Neural cell (in vitro differentiated cells): Measurements from ENCODE around the gene DNAJC28. TPM values are rescaled to one million over a fixed set of nuclear protein-coding genes. Genes with fewer than 3 reads are reported as not detected.

Source experiments
- H2AFZ ChIP-seq: fragments of 200-600, 300-800 bp; sonication (generic), shearing (Covaris generic); 2 replicates; pipeline ENCODE4 v1.6.0; 2014; ENCODE audit warnings: low read depth, mild to moderate bottlenecking, antibody characterized with exemption, low read length, moderate library complexity
- H3F3A ChIP-seq: fragments of 200-600 bp; shearing (Covaris generic); 2 replicates; pipeline ENCODE4 v1.6.1; 2016; ENCODE audit warnings: mild to moderate bottlenecking, moderate library complexity, mixed read lengths, antibody characterized with exemption, low read length; ENCODE audit not compliant: insufficient read depth, poor library complexity, severe bottlenecking
- H3K27ac ChIP-seq: fragments of 200-600, 300-800 bp; sonication (generic), shearing (Covaris generic); 2 replicates; pipeline ENCODE4 v1.5.1; 2014; ENCODE audit warnings: mild to moderate bottlenecking, low read length, moderate library complexity
- H3K27me3 ChIP-seq: fragments of 300-800, 200-600 bp; sonication (generic), shearing (Covaris generic); 2 replicates; pipeline ENCODE4 v1.6.0; 2014; ENCODE audit warnings: mild to moderate bottlenecking, low read depth, low read length, moderate library complexity; ENCODE audit not compliant: insufficient read depth
- H3K36me3 ChIP-seq: fragments of 300-800, 200-600 bp; sonication (generic), shearing (Covaris generic); 2 replicates; pipeline ENCODE4 v1.5.1; 2014; ENCODE audit warnings: mild to moderate bottlenecking, antibody characterized with exemption, low read length, moderate library complexity; ENCODE audit not compliant: insufficient read depth
- H3K4me2 ChIP-seq: fragments of 300-800, 200-600 bp; sonication (generic), shearing (Covaris generic); 2 replicates; pipeline ENCODE4 v1.6.0; 2014; ENCODE audit warnings: mild to moderate bottlenecking, low read length
- H3K4me3 ChIP-seq: fragments of 300-800, 200-600 bp; sonication (generic), shearing (Covaris generic); 2 replicates; pipeline ENCODE4 v1.5.1; 2014; ENCODE audit warnings: mild to moderate bottlenecking, low read length, moderate library complexity
- H3K79me2 ChIP-seq: fragments of 200-600 bp; shearing (Covaris generic); replicated peaks from 2 replicates; pipeline ENCODE4 v1.6.0; 2014; ENCODE audit warnings: mild to moderate bottlenecking, low read length, moderate library complexity; ENCODE audit not compliant: insufficient read depth
- H3K9ac ChIP-seq: fragments of 300-800, 200-600 bp; sonication (generic), shearing (Covaris generic); 2 replicates; pipeline ENCODE4 v1.6.1; 2016; ENCODE audit warnings: mild to moderate bottlenecking, low read length, mixed read lengths
- H3K9me2 ChIP-seq: fragments of 200-600 bp; shearing (Covaris generic); 2 replicates; pipeline ENCODE4 v1.6.1; 2016; ENCODE audit warnings: mild to moderate bottlenecking, low read length, mixed read lengths; ENCODE audit not compliant: insufficient read depth
- H3K9me3 ChIP-seq: fragments of 200-600, 300-800 bp; sonication (generic), shearing (Covaris generic); 2 replicates; pipeline ENCODE4 v1.6.1; 2016; ENCODE audit warnings: mild to moderate bottlenecking, mixed run types, low read length, moderate library complexity, mixed read lengths
- H4K20me1 ChIP-seq: fragments of 200-600 bp; shearing (Covaris generic); 2 replicates; pipeline ENCODE4 v1.6.1; 2016; ENCODE audit warnings: mild to moderate bottlenecking, mixed run types; ENCODE audit not compliant: insufficient read depth
- EP300 ChIP-seq: fragments of 450-650 bp; conservative IDR thresholded peaks from 2 replicates; pipeline ENCODE4 v1.6.1; 2014; ENCODE audit warnings: antibody characterized with exemption, mild to moderate bottlenecking, moderate library complexity; ENCODE audit not compliant: poor library complexity, severe bottlenecking
- EZH2 ChIP-seq: fragments of 200-600, 300-800 bp; shearing (Covaris generic), sonication (generic); IDR thresholded peaks from 2 replicates; pipeline ENCODE4 v1.6.1; 2014; ENCODE audit warnings: antibody characterized with exemption, low read length, borderline replicate concordance, mild to moderate bottlenecking; ENCODE audit not compliant: insufficient read depth, poor library complexity, severe bottlenecking
- MXI1 ChIP-seq: fragments of 450-650 bp; conservative IDR thresholded peaks from 2 replicates; pipeline ENCODE4 v1.6.1; 2014; ENCODE audit warnings: antibody characterized with exemption, mild to moderate bottlenecking; ENCODE audit not compliant: poor library complexity, severe bottlenecking
- POLR2AphosphoS5 ChIP-seq: IDR thresholded peaks from 2 replicates; pipeline ENCODE4 v1.6.1; 2012
- RAD21 ChIP-seq: fragments of 450-650 bp; conservative IDR thresholded peaks from 2 replicates; pipeline ENCODE4 v1.6.1; 2014; ENCODE audit warnings: antibody characterized with exemption, mild to moderate bottlenecking, moderate library complexity
- SMC3 ChIP-seq: fragments of 450-650 bp; conservative IDR thresholded peaks from 2 replicates; pipeline ENCODE4 v1.6.1; 2014; ENCODE audit warnings: antibody characterized with exemption, mild to moderate bottlenecking, moderate library complexity; ENCODE audit not compliant: poor library complexity
- TAF1 ChIP-seq: IDR thresholded peaks from 2 replicates; pipeline ENCODE4 v1.6.1; 2012; ENCODE audit warnings: low read depth
- polyA plus RNA-seq: library from polyadenylated mRNA; depleted of rRNA; stranded (reverse); fragments of >200 nt; gene quantifications from 2 replicates; pipeline ENCODE4 v1.2.3, GENCODE V29; 2014
- TF ChIP-seq, protein P1 (sequence below): fragments of 450-650 bp; IDR thresholded peaks from 2 replicates; pipeline ENCODE4 v1.5.1; 2014; ENCODE audit warnings: antibody characterized with exemption, mild to moderate bottlenecking, moderate library complexity; ENCODE audit not compliant: poor library complexity, severe bottlenecking
- TF ChIP-seq, protein P2 (sequence below): IDR thresholded peaks from 2 replicates; pipeline ENCODE4 v1.6.1; 2012; ENCODE audit warnings: borderline replicate concordance

The DNAJC28 gene
- polyA plus RNA-seq, 1 donor from 2014 or later: 5.5 TPM

DNA sequence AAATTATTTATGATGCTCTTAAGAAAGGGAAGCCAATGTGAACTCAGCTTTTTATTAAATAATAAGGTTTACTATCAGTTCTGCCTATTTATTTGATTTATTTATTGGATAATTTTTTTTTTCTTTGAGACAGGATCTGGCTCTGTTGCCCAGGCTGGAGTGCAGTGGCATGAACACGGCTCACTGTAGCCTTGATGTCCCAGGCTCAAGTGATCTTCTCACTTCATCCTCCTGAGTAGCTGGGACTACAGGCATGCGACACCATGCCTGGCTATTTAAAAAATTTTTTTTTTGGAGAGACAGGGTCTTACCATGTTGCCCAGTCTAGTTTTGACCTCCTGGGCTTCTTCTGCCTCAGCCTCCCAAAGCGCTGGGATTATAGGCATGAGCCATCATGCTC, 21.0 kb upstream of the DNAJC28 start:
- Histone ChIP-seq H4K20me1 (no peaks in the 10 kb centered on the region), H3K9me2 (no peaks in the 10 kb centered on the region), H3K4me2 (no peak overlapping the region), H3K79me2 (no peaks in the 10 kb centered on the region), H3K27ac (no peak overlapping the region), H3K9me3 (no peaks in the 10 kb centered on the region), H2AFZ (no peak overlapping the region), H3F3A (no peaks in the 10 kb centered on the region), H3K27me3 (no peaks in the 10 kb centered on the region), H3K9ac (no peak overlapping the region), H3K36me3 (no peaks in the 10 kb centered on the region), H3K4me3 (no peak overlapping the region)
- no peak for TF ChIP-seq EZH2
- TF ChIP-seq SMC3: no peak
- TF ChIP-seq RAD21: no peak
- TF ChIP-seq EP300: no peak
- TF ChIP-seq TAF1: no peak
- TF ChIP-seq POLR2AphosphoS5: no peak
- TF ChIP-seq, protein P1, sequence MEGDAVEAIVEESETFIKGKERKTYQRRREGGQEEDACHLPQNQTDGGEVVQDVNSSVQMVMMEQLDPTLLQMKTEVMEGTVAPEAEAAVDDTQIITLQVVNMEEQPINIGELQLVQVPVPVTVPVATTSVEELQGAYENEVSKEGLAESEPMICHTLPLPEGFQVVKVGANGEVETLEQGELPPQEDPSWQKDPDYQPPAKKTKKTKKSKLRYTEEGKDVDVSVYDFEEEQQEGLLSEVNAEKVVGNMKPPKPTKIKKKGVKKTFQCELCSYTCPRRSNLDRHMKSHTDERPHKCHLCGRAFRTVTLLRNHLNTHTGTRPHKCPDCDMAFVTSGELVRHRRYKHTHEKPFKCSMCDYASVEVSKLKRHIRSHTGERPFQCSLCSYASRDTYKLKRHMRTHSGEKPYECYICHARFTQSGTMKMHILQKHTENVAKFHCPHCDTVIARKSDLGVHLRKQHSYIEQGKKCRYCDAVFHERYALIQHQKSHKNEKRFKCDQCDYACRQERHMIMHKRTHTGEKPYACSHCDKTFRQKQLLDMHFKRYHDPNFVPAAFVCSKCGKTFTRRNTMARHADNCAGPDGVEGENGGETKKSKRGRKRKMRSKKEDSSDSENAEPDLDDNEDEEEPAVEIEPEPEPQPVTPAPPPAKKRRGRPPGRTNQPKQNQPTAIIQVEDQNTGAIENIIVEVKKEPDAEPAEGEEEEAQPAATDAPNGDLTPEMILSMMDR: no peak
- no peak for TF ChIP-seq MXI1
- TF ChIP-seq, protein P2, sequence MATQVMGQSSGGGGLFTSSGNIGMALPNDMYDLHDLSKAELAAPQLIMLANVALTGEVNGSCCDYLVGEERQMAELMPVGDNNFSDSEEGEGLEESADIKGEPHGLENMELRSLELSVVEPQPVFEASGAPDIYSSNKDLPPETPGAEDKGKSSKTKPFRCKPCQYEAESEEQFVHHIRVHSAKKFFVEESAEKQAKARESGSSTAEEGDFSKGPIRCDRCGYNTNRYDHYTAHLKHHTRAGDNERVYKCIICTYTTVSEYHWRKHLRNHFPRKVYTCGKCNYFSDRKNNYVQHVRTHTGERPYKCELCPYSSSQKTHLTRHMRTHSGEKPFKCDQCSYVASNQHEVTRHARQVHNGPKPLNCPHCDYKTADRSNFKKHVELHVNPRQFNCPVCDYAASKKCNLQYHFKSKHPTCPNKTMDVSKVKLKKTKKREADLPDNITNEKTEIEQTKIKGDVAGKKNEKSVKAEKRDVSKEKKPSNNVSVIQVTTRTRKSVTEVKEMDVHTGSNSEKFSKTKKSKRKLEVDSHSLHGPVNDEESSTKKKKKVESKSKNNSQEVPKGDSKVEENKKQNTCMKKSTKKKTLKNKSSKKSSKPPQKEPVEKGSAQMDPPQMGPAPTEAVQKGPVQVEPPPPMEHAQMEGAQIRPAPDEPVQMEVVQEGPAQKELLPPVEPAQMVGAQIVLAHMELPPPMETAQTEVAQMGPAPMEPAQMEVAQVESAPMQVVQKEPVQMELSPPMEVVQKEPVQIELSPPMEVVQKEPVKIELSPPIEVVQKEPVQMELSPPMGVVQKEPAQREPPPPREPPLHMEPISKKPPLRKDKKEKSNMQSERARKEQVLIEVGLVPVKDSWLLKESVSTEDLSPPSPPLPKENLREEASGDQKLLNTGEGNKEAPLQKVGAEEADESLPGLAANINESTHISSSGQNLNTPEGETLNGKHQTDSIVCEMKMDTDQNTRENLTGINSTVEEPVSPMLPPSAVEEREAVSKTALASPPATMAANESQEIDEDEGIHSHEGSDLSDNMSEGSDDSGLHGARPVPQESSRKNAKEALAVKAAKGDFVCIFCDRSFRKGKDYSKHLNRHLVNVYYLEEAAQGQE: no peak

DNA sequence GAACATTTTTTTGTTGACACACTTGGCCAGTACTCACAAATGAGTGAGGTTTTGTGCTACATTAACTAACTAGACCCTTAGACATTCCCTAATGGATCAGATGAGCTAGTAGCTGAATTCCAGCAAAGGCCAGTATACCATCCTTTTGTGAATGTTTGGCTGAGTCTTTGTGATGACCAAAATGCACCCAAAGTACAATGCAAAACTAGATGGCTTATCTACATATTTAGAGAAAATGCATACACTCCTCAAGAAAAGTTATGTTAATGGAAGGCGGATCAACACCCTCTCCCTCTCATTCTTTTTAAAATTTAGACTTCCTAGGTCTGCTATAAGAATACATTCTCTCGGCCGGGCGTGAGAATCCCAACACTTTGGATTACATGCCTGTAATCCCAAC, 20.1 kb upstream of the DNAJC28 start:
- TF ChIP-seq, protein P2: no peak
- no peak for TF ChIP-seq EZH2
- TF ChIP-seq, protein P1: no peak
- no peak for TF ChIP-seq SMC3
- no peak for TF ChIP-seq RAD21
- no peak for TF ChIP-seq POLR2AphosphoS5
- TF ChIP-seq EP300: no peak
- no peak for TF ChIP-seq TAF1
- TF ChIP-seq MXI1: no peak
- Histone ChIP-seq H4K20me1 (no peaks in the 10 kb centered on the region), H3K9ac (no peak overlapping the region), H3F3A (no peaks in the 10 kb centered on the region), H3K9me2 (no peaks in the 10 kb centered on the region), H3K4me2 (no peak overlapping the region), H3K27ac (no peak overlapping the region), H2AFZ (no peak overlapping the region), H3K27me3 (no peaks in the 10 kb centered on the region), H3K79me2 (no peaks in the 10 kb centered on the region), H3K36me3 (no peaks in the 10 kb centered on the region), H3K9me3 (no peaks in the 10 kb centered on the region), H3K4me3 (no peak overlapping the region)
